HepG2 (cell line): ENCODE data around the gene CPT1C. TPM values are rescaled to one million over a fixed set of nuclear protein-coding genes. Genes with fewer than 3 reads are reported as not detected.

Source experiments
- CHCHD3 ChIP-seq: sonication (generic); formaldehyde crosslinking; IDR thresholded peaks from 2 replicates; pipeline ENCODE4 v1.8.0; 2022; ENCODE audit warnings: mild to moderate bottlenecking, missing genetic modification reagents, moderate library complexity
- CHD2 ChIP-seq: IDR thresholded peaks from 2 replicates; pipeline ENCODE4 v1.6.1; 2011; ENCODE audit warnings: low read depth, low read length, improper control_type of control experiment
- DNMT1 ChIP-seq: sonication (generic); formaldehyde crosslinking; IDR thresholded peaks from 2 replicates; pipeline ENCODE4 v1.5.1; 2020; ENCODE audit warnings: mild to moderate bottlenecking, missing genetic modification reagents
- KDM1A ChIP-seq: IDR thresholded peaks from 2 replicates; pipeline ENCODE4 v1.6.1; 2016; ENCODE audit warnings: missing compliant biosample characterization
- MED1 ChIP-seq: sonication (generic); formaldehyde crosslinking; IDR thresholded peaks from 2 replicates; pipeline ENCODE4 v1.4.0; 2020; ENCODE audit warnings: missing genetic modification reagents
- MYC ChIP-seq: sonication (generic); formaldehyde crosslinking; IDR thresholded peaks from 2 replicates; pipeline ENCODE4 v1.9.0; 2021; ENCODE audit warnings: missing genetic modification reagents, borderline replicate concordance
- NRL ChIP-seq: sonication (generic); formaldehyde crosslinking; IDR thresholded peaks from 2 replicates; pipeline ENCODE4 v1.5.0; 2020; ENCODE audit warnings: missing genetic modification reagents, mild to moderate bottlenecking, moderate library complexity, borderline replicate concordance
- PHF21A ChIP-seq: sonication (generic); formaldehyde crosslinking; IDR thresholded peaks from 2 replicates; pipeline ENCODE4 v1.5.0; 2020; ENCODE audit warnings: mild to moderate bottlenecking, missing genetic modification reagents
- RXRB ChIP-seq: IDR thresholded peaks from 2 replicates; pipeline ENCODE4 v1.6.1; 2016; ENCODE audit warnings: borderline replicate concordance, missing genetic modification reagents, missing compliant biosample characterization
- SMYD3 ChIP-seq: sonication (generic); formaldehyde crosslinking; IDR thresholded peaks from 2 replicates; pipeline ENCODE4 v1.8.1; 2023; ENCODE audit warnings: mild to moderate bottlenecking, missing genetic modification reagents
- SNAPC2 ChIP-seq: sonication (generic); formaldehyde crosslinking; IDR thresholded peaks from 2 replicates; pipeline ENCODE4 v1.8.1; 2022; ENCODE audit warnings: mild to moderate bottlenecking, missing genetic modification reagents
- SP5 ChIP-seq: IDR thresholded peaks from 2 replicates; pipeline ENCODE4 v1.6.1; 2016; ENCODE audit warnings: low read depth, borderline replicate concordance
- TAF1 ChIP-seq: sonication (generic); formaldehyde crosslinking; IDR thresholded peaks from 2 replicates; pipeline ENCODE4 v1.4.0; 2020; ENCODE audit warnings: missing genetic modification reagents
- YY1 ChIP-seq: IDR thresholded peaks from 2 replicates; pipeline ENCODE4 v1.6.1; 2011; ENCODE audit warnings: low read length, low read depth, moderate library complexity, mild to moderate bottlenecking; ENCODE audit not compliant: insufficient read depth, insufficient replicate concordance
- ZNF136 ChIP-seq: sonication (generic); formaldehyde crosslinking; IDR thresholded peaks from 2 replicates; pipeline ENCODE4 v1.8.1; 2022; ENCODE audit warnings: low read depth, mild to moderate bottlenecking, moderate library complexity, missing genetic modification reagents
- ZNF33B ChIP-seq: sonication (generic); formaldehyde crosslinking; IDR thresholded peaks from 2 replicates; pipeline ENCODE4 v1.5.1; 2020; ENCODE audit warnings: mild to moderate bottlenecking, missing genetic modification reagents
- ZNF816 ChIP-seq: sonication (generic); formaldehyde crosslinking; IDR thresholded peaks from 2 replicates; pipeline ENCODE4 v1.8.0; 2022; ENCODE audit warnings: missing genetic modification reagents, mild to moderate bottlenecking, borderline replicate concordance
- polyA plus RNA-seq, 8 experiments: library from polyadenylated mRNA; depleted of rRNA in 3 of 8; stranded (reverse) in 7 of 8; unstranded in 1 of 8; fragments of >200 nt; fragmentation: Illumina TruSeq in 4 of 8; extraction: Trizol in 4 of 8; gene quantifications; 2 replicates each; pipeline versions ENCODE4 v1.2.1 to v1.2.3, GENCODE V29; 2011 to 2016; ENCODE audit warnings: low read depth in 4 of 8, missing spikeins in 1 of 8, mixed read lengths in 1 of 8; ENCODE audit not compliant: insufficient read depth in 1 of 8
- total RNA-seq, 5 experiments: library from RNA; depleted of rRNA; stranded (reverse); fragments of >200 nt; fragmentation: Illumina TruSeq; extraction: Trizol; gene quantifications; 2 replicates each; pipeline ENCODE4 v1.2.3, GENCODE V29; 2016; ENCODE audit warnings: low read depth in 1 of 5
- TF ChIP-seq, protein P1 (sequence below): sonication (generic); formaldehyde crosslinking; IDR thresholded peaks from 2 replicates; pipeline ENCODE4 v1.5.1; 2020; ENCODE audit warnings: mild to moderate bottlenecking, missing genetic modification reagents, moderate library complexity
- TF ChIP-seq, protein P2 (sequence below): sonication (generic); formaldehyde crosslinking; IDR thresholded peaks from 2 replicates; pipeline ENCODE4 v1.9.0; 2021; ENCODE audit warnings: mild to moderate bottlenecking, missing genetic modification reagents
- TF ChIP-seq, protein P3 (sequence below): sonication (generic); formaldehyde crosslinking; IDR thresholded peaks from 2 replicates; pipeline ENCODE4 v1.4.0; 2020; ENCODE audit warnings: mild to moderate bottlenecking, missing genetic modification reagents

Gene CPT1C
- total and polyA plus RNA-seq, 2 of the 13 experiments (the other 11 are each of a cell fraction or from before 2014, with no cell fraction given): 0.18 TPM; not detected in 1

DNA sequence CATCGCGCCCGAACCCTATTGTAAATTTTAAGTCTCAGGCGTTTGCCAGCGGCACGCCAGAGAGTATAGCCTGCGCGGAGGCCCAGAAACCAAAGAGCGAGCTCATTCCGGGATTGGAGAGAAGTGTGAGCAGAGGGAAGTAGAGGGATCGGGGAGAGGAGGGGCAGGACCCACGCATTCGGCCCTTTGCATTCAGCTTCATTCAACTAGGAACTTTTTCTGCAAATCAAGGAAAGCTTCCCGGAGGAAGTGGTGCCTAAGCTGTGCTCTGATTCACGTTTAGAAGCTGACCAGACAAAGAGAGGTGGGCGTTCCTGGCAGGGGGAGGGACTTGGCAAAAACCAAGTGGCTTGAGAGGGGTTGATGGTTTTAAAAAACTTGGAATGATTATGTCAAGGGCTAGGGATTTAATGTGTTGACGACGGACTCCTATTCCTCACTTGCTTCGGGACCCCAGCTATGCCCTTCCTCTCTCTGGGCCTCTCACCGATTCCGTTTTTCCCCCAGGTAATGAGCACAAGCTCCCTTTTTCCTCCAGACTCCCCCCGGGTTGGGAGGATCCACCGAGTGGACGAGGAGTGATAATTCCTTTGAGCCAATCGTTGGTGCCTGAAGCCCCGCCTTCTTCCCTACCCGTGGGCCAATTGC, 14.7 kb upstream of the CPT1C start (continued):
- no peak for TF ChIP-seq SP5
- TF ChIP-seq SMYD3 (CRISPR knock-in tag): no peak
- TF ChIP-seq, protein P1, sequence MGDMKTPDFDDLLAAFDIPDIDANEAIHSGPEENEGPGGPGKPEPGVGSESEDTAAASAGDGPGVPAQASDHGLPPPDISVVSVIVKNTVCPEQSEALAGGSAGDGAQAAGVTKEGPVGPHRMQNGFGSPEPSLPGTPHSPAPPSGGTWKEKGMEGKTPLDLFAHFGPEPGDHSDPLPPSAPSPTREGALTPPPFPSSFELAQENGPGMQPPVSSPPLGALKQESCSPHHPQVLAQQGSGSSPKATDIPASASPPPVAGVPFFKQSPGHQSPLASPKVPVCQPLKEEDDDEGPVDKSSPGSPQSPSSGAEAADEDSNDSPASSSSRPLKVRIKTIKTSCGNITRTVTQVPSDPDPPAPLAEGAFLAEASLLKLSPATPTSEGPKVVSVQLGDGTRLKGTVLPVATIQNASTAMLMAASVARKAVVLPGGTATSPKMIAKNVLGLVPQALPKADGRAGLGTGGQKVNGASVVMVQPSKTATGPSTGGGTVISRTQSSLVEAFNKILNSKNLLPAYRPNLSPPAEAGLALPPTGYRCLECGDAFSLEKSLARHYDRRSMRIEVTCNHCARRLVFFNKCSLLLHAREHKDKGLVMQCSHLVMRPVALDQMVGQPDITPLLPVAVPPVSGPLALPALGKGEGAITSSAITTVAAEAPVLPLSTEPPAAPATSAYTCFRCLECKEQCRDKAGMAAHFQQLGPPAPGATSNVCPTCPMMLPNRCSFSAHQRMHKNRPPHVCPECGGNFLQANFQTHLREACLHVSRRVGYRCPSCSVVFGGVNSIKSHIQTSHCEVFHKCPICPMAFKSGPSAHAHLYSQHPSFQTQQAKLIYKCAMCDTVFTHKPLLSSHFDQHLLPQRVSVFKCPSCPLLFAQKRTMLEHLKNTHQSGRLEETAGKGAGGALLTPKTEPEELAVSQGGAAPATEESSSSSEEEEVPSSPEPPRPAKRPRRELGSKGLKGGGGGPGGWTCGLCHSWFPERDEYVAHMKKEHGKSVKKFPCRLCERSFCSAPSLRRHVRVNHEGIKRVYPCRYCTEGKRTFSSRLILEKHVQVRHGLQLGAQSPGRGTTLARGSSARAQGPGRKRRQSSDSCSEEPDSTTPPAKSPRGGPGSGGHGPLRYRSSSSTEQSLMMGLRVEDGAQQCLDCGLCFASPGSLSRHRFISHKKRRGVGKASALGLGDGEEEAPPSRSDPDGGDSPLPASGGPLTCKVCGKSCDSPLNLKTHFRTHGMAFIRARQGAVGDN (CRISPR knock-in tag): peak; percentile 42; the same call in 1 of the 2 replicates
- peak; percentile 56 for TF ChIP-seq TAF1 (CRISPR knock-in tag)
- TF ChIP-seq PHF21A: peak; percentile 59; the same call in 1 of the 2 replicates
- TF ChIP-seq KDM1A (CRISPR knock-in tag): peak; percentile 85
- TF ChIP-seq ZNF33B: no peak
- TF ChIP-seq YY1: no peak
- no peak for TF ChIP-seq MYC (CRISPR knock-in tag)
- 0 out of 2 replicates have a peak, but pooled peaks have one; percentile 19 for TF ChIP-seq MED1 (CRISPR knock-in tag)
- no peak for TF ChIP-seq CHD2
- TF ChIP-seq, protein P2, sequence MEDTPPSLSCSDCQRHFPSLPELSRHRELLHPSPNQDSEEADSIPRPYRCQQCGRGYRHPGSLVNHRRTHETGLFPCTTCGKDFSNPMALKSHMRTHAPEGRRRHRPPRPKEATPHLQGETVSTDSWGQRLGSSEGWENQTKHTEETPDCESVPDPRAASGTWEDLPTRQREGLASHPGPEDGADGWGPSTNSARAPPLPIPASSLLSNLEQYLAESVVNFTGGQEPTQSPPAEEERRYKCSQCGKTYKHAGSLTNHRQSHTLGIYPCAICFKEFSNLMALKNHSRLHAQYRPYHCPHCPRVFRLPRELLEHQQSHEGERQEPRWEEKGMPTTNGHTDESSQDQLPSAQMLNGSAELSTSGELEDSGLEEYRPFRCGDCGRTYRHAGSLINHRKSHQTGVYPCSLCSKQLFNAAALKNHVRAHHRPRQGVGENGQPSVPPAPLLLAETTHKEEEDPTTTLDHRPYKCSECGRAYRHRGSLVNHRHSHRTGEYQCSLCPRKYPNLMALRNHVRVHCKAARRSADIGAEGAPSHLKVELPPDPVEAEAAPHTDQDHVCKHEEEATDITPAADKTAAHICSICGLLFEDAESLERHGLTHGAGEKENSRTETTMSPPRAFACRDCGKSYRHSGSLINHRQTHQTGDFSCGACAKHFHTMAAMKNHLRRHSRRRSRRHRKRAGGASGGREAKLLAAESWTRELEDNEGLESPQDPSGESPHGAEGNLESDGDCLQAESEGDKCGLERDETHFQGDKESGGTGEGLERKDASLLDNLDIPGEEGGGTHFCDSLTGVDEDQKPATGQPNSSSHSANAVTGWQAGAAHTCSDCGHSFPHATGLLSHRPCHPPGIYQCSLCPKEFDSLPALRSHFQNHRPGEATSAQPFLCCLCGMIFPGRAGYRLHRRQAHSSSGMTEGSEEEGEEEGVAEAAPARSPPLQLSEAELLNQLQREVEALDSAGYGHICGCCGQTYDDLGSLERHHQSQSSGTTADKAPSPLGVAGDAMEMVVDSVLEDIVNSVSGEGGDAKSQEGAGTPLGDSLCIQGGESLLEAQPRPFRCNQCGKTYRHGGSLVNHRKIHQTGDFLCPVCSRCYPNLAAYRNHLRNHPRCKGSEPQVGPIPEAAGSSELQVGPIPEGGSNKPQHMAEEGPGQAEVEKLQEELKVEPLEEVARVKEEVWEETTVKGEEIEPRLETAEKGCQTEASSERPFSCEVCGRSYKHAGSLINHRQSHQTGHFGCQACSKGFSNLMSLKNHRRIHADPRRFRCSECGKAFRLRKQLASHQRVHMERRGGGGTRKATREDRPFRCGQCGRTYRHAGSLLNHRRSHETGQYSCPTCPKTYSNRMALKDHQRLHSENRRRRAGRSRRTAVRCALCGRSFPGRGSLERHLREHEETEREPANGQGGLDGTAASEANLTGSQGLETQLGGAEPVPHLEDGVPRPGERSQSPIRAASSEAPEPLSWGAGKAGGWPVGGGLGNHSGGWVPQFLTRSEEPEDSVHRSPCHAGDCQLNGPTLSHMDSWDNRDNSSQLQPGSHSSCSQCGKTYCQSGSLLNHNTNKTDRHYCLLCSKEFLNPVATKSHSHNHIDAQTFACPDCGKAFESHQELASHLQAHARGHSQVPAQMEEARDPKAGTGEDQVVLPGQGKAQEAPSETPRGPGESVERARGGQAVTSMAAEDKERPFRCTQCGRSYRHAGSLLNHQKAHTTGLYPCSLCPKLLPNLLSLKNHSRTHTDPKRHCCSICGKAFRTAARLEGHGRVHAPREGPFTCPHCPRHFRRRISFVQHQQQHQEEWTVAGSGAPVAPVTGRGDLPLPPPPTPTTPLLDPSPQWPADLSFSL (CRISPR knock-in tag): no peak
- no peak for TF ChIP-seq DNMT1 (CRISPR knock-in tag)
- TF ChIP-seq NRL (CRISPR knock-in tag): no peak
- TF ChIP-seq RXRB (CRISPR knock-in tag): no peak
- TF ChIP-seq ZNF816: no peak
- TF ChIP-seq SNAPC2: peak; percentile 81; the same call in 1 of the 2 replicates
- TF ChIP-seq ZNF136: no peak
- TF ChIP-seq, protein P3, sequence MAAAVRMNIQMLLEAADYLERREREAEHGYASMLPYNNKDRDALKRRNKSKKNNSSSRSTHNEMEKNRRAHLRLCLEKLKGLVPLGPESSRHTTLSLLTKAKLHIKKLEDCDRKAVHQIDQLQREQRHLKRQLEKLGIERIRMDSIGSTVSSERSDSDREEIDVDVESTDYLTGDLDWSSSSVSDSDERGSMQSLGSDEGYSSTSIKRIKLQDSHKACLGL (CRISPR knock-in tag): no peak
- TF ChIP-seq CHCHD3 (CRISPR knock-in tag): no peak
